Measurements from ENCODE around the gene TNIP2.

Gene TNIP2

GRCh38 chr4:2800691-2801596 is 44.8 kb upstream of the TNIP2 start:
- no peak for DNase-seq (ENCODE audit: low read depth, low spot score)
- ChIA-PET POLR2A (interaction anchor here (0.6 kb wide), 1 partner anchor 176 kb away, joined by 3 read pairs; no protein-coding TSS in a partner anchor), CTCF (interaction anchor here (1.1 to 1.5 kb wide), 2 partner anchors 9 to 14 kb away, joined by 3 read pairs; no protein-coding TSS in a partner anchor)
- no peak overlapping the region for H3K4me3 ChIP-seq (ENCODE audit: low read depth, low read length)
- TF ChIP-seq CTCF (IDR thresholded peaks at IDR 0.05; ENCODE audit: insufficient read depth, low read length, missing control alignments): no peak

GRCh38 chr4:2799971-2800690 is 44.0 kb upstream of the TNIP2 start:
- ChIA-PET POLR2A (no interaction called here), CTCF (interaction anchor here (1.5 kb wide), 1 partner anchor 9 kb away, joined by 3 read pairs; no protein-coding TSS in a partner anchor)
- TF ChIP-seq CTCF (IDR thresholded peaks at IDR 0.05; ENCODE audit: insufficient read depth, low read length, missing control alignments): no peak
- H3K4me3 ChIP-seq (ENCODE audit: low read depth, low read length): no peak overlapping the region
- no peak for DNase-seq (ENCODE audit: low read depth, low spot score)

GRCh38 chr4:2799224-2799911 is 43.2 kb upstream of the TNIP2 start:
- ChIA-PET CTCF (interaction anchor here (1.5 kb wide), 1 partner anchor 10 kb away, joined by 3 read pairs; no protein-coding TSS in a partner anchor), POLR2A (no interaction called here)
- no peak overlapping the region for H3K4me3 ChIP-seq (ENCODE audit: low read depth, low read length)
- TF ChIP-seq CTCF (IDR thresholded peaks at IDR 0.05; ENCODE audit: insufficient read depth, low read length, missing control alignments): no peak
- DNase-seq (ENCODE audit: low read depth, low spot score): no peak

- no peak for DNase-seq (ENCODE audit: low read depth, low spot score)
- H3K4me3 ChIP-seq (ENCODE audit: low read depth, low read length): no peak overlapping the region
- ChIA-PET CTCF (interaction anchor here (2.9 kb wide), 1 partner anchor 35 kb away, joined by 9 read pairs; no protein-coding TSS in a partner anchor), POLR2A (no interaction called here)
- TF ChIP-seq CTCF (IDR thresholded peaks at IDR 0.05; ENCODE audit: insufficient read depth, low read length, missing control alignments): no peak
These were observed 42.5 kb upstream of the TNIP2 start for GRCh38 chr4:2798399-2799223.

GRCh38 chr4:2797545-2798305 is 41.6 kb upstream of the TNIP2 start:
- TF ChIP-seq CTCF (IDR thresholded peaks at IDR 0.05; ENCODE audit: insufficient read depth, low read length, missing control alignments): no peak
- H3K4me3 ChIP-seq (ENCODE audit: low read depth, low read length): no peak overlapping the region
- DNase-seq (ENCODE audit: low read depth, low spot score): no peak
- POLR2A ChIA-PET: interaction anchor here (0.6 kb wide), 1 partner anchor 334 kb away, joined by 3 read pairs; no protein-coding TSS in a partner anchor
- CTCF ChIA-PET: interaction anchor here (2.9 kb wide), 1 partner anchor 34 kb away, joined by 9 read pairs; no protein-coding TSS in a partner anchor
